ENCODE measurements around the gene EFNA5.

EFNA5 gene

GRCh38 chr5:107548477-107548876 lies 122.3 kb downstream of the EFNA5 start:
- H3K4me3 ChIP-seq (ENCODE audit: low read length) = no peak overlapping the region
- TF ChIP-seq CTCF (conservative IDR thresholded peaks at IDR 0.05; ENCODE audit: low read length) = no peak
- no peak for DNase-seq (ENCODE audit: low read depth)

- H3K4me3 ChIP-seq (ENCODE audit: low read length) = no peak overlapping the region
- TF ChIP-seq CTCF (conservative IDR thresholded peaks at IDR 0.05; ENCODE audit: low read length) = no peak
- DNase-seq (ENCODE audit: low read depth) = no peak
Observed at GRCh38 chr5:107546719-107547118, 124.0 kb downstream of the EFNA5 start.

- no peak for TF ChIP-seq CTCF (conservative IDR thresholded peaks at IDR 0.05; ENCODE audit: low read length)
- no peak for DNase-seq (ENCODE audit: low read depth)
- no peak overlapping the region for H3K4me3 ChIP-seq (ENCODE audit: low read length)
Observed at GRCh38 chr5:107545486-107545885, 125.3 kb downstream of the EFNA5 start.

- no peak overlapping the region for H3K4me3 ChIP-seq (ENCODE audit: low read length)
- TF ChIP-seq CTCF (conservative IDR thresholded peaks at IDR 0.05; ENCODE audit: low read length) = no peak
- DNase-seq (ENCODE audit: low read depth) = no peak
Observed at GRCh38 chr5:107544967-107545366, 125.8 kb downstream of the EFNA5 start.

- H3K4me3 ChIP-seq (ENCODE audit: low read length) = no peak overlapping the region
- TF ChIP-seq CTCF (conservative IDR thresholded peaks at IDR 0.05; ENCODE audit: low read length) = no peak
Observed at GRCh38 chr5:107544476-107544875, 126.3 kb downstream of the EFNA5 start.

GRCh38 chr5:107543868-107544267 lies 126.9 kb downstream of the EFNA5 start:
- no peak for TF ChIP-seq CTCF (conservative IDR thresholded peaks at IDR 0.05; ENCODE audit: low read length)
- H3K4me3 ChIP-seq (ENCODE audit: low read length) = no peak overlapping the region
- DNase-seq (ENCODE audit: low read depth) = no peak

More at GRCh38 chr5:107544476-107544875, 126.3 kb downstream of the EFNA5 start:
- no peak for DNase-seq (ENCODE audit: low read depth)

GRCh38 chr5:107542831-107543231 lies 127.9 kb downstream of the EFNA5 start:
- DNase-seq (ENCODE audit: low read depth) = peak; percentile 77
- TF ChIP-seq CTCF (conservative IDR thresholded peaks at IDR 0.05; ENCODE audit: low read length) = no peak

More at GRCh38 chr5:107542831-107543231, 127.9 kb downstream of the EFNA5 start:
- no peak overlapping the region; the same call in 1 of the 2 replicates for H3K4me3 ChIP-seq (ENCODE audit: low read length)

All from AG10803 (cell line).